Measurements from ENCODE around the gene ALS2CL.

The ALS2CL gene

GRCh38 chr3:46675426-46675825 is 18.1 kb downstream of the ALS2CL start:
- DNase-seq = no peak

DNA sequence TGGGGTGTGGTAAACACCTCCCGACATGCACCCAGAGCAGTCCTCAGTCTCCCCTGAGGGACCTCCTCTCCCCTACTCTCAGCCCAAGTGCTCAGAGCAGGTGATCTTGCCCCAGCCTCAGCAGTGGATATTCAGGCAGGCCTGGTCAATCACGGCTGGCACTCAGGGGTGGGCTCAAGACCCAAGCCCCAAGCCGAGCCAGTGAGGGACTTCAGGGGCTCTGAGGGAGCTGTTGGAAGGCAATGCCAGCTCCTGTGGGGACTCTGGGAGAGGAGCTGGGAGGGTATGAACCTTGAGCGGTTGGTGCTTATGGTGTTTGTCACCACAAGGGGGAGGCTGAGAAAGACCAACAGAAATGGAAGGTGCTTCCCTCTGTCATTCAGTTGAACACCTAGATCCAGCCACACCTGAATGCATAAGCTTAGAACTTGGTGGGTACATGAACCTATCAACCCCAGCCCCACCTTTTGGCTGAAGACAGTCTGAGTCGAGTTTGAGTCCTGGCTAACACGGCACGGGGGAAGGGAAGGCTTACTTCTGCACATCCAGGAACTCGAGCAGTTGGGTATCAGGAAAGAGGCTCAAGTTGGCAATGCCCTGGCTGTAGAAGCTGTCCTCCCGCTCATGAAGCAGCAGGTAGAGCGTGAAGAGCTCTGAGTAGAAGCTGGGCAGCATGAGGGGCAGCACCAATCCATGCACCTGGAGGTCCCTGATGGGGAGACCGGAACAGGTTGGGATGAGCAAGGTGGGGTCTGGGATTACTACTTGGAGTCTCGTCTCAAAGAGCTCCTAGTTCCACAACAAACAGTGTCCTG is 19.2 kb downstream of the ALS2CL start:
- DNase-seq = peak; percentile 6

DNA sequence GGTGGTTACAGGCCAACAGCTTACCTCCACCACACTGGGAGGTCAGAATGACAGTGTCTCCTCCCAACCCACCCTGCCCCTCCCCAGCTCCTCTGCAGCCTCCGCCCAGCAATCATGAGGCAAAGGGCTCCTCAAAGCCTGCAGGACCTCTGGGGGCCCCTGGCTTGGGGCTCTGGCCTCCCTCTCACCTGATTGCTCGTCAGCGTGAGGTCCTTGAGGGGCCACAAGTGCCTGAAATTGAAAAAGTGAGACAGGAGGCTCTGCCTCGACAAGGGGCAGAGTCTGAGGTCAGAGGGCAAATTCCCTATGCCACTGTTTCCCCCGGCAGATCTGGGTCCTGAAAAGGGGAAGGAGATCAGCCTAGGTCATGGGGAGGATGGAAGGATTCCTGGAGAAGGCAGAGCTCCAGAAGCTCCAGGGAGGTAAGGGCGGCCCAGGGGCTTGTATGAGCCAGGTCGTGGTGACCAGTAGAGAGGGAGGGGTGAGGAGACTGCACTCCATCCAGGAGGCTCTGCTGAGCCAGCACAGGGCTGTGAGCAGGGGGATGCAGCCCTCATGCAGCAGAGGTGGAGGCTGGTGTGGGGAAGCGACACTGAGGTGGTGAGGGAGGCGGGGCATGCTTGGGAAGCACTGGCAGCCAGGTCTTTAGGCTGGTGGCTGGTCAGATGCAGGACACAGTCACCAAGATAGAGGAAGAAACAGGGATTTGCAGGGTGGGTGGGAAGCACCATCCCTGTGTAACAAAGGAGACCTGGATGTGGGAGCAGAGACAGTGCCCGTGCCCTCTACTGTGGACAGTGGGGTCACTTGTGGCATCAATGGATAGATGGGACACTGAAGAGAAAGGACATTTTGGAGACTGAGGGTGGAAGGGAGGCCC is 20.1 kb downstream of the ALS2CL start:
- DNase-seq = no peak

DNA sequence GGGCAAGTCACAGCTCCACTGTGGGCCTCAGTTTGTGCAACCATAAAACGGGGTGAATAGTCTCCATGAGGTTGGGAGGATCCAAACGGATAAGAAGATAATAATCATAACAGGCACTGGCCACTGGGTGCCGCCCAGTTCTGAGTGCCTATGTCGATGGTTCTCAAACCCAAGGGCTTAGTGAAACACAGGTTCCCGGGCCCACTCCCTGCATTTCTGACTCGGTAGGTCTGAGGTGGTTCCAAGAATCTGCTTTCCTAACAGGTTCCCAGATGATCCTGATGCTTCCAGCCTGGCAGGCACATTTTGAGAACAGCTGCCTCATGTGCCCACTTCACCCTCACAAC is 21.2 kb downstream of the ALS2CL start:
- DNase-seq = no peak

DNA sequence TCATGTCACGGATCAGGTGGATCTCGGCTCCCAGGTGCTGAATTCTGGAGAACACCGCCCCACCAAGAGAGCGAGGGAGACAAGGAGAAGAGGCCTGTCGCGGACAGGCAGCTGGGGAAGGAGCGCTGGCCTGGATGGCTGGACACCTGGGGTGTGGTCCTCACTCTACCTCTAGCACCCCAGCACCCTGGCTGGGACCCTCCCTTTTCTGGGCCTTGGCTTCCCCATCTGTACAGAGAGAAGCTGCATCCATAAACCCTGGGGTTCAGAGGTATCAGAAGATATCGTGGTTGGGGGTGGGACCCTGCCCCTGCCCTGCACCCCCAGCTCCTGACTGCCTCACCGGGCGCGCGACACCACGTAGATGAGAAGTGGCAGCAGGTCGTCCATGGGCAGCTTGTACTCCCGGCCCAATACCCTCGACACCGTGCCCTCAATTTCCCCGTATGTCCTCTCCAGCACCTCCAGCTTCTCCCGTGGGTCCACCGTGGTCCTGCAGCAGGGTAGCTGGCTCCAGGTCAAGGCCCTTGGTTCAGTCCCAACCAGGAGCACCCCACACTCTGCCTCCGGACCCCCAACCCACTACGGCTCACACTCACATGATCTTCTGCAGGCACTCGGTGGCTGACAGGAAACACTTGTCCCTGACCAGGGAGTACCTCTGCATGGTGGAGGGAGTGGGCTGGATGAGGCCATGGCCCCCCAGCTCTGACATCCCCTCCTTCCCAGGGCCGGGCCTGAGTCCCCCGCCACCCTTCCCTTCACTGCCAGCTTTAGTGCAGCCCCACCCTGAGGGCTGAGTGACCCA is 21.7 kb downstream of the ALS2CL start:
- DNase-seq = no peak

GRCh38 chr3:46670891-46671427 is 22.5 kb downstream of the ALS2CL start:
- DNase-seq = no peak

- DNase-seq = no peak
Observed at GRCh38 chr3:46670000-46670890, 23.2 kb downstream of the ALS2CL start.

DNA sequence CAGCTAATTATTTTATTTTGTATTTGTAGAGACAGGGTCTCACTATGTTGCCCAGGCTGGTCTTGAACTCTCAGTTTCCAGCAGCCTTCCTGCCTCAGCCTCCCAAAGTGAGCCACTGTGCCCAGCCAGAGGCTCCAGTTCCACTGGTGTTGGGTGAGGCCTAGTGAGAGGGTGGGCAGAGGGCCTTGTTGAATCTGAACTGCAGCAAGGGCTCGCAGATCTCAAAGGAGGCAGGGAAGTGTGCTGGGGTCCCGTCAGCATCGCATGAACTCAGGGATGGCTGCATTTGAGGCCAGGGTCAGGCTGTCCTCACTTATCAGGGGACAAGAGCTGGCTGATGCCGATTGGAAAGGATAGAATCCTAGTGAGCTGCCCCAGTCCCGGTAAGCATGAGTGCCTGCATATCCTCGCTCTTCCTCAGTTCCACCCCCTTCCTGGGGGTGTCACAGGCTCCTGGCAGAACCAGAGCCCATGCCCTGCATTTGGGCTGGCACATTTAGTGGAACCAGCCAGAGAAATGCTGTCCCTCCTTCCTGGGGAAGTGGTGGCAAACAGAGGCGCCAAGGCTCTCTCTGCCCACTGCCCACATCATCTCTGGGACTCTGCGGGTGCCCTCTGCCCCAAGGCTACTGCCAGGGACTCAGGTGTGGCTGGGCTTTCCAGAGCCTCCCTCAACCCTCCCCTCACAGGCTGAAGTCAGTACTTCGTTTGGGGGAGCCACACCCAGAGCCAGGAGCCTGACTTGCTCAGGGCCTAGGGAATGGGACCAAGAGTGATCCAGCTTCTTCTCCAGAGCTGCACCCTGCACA is 24.1 kb downstream of the ALS2CL start:
- no peak for DNase-seq

DNA sequence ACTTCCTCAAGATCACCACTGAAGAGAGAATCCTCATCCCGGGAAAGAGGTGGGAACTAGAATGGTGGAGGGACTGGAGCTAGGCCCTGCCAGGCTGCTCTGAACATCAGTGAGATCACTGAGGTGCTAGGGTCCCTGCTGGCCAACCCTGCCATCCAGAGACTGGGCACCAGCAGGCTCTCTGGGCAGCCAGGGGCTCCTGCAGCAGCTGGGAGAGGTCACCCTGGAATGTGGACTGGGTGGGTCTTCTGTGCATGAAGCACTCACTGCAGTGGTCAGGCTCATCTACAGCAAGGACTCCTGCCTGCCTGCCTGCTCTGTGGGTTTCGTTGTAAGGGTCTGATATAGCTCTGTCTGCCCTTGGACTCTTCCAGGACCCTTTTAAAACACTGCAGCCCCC is 24.9 kb downstream of the ALS2CL start:
- DNase-seq = no peak

- no peak for DNase-seq
Observed at GRCh38 chr3:46668116-46668515, 25.4 kb downstream of the ALS2CL start.

DNA sequence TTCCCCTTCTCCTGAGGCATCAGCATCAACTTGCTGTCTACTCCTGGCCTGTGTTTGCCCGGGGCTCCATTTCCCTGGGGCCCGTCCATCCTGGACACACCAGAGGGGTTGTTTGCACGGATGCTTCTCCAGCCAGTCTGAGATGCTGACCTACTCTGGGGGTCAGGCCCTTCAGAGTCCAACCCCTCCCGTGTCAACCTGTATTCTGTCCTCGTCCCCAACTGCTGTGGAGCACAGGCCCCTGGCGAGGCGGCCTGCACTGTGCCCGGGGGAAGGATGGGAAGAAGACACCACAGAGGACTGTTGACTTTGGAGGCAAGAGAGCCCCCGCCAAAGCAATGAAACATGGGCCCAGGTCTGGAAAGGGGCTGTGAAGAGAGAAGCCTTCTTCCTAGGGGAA is 25.8 kb downstream of the ALS2CL start:
- DNase-seq = no peak

- DNase-seq = no peak
Observed at GRCh38 chr3:46667061-46667621, 26.3 kb downstream of the ALS2CL start.

DNA sequence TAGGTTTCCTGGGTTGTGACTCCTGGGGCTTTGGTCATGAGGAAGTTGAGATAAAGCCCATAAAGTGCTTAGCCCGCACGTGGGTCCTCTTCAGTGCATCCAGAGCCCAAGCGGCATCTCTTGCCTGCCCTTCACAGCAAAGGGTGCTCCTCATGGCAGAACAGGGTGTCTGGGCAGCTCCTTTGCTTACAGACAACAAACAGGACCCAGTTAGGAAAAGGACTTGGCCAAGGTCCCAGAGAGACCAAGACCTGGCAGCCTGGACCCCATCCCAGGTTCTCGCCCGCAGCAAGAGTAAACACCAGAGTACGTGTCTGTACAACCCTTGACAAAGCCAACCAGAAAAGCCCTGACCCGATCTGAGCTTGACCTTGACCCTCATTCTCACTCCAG is 27.0 kb downstream of the ALS2CL start:
- no peak for DNase-seq

DNA sequence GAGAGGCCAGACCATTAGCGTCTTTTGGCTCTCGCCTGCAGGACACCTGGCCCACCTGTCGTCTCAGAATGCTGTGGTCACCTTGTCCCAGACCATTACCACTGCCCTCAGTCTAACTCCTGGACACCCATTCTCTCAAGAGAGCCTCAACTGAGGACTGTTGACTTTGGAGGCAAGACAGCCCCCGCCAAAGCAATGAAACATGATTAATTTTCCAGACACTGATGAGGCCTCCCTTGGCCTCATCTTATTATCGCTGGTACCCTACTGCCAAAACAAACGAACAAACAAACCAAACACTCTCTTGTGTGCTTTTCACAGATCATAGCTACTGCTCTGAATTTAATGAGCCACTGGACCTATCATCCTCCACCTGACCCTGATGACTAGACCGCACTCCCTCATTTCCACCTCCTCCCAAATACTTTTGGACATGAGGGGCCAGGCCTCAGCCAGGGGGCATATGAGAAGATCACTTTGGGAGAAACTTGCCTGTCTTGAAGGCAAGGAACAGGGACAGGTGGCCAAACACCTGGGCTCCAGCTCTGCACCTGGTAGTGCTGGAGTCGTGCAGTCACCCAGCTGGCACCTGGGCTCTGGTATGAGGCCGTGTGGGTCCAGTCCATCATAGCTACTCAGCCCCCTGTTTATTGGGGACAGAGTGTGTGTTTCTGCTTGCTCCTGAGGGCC is 27.6 kb downstream of the ALS2CL start:
- DNase-seq = no peak

DNA sequence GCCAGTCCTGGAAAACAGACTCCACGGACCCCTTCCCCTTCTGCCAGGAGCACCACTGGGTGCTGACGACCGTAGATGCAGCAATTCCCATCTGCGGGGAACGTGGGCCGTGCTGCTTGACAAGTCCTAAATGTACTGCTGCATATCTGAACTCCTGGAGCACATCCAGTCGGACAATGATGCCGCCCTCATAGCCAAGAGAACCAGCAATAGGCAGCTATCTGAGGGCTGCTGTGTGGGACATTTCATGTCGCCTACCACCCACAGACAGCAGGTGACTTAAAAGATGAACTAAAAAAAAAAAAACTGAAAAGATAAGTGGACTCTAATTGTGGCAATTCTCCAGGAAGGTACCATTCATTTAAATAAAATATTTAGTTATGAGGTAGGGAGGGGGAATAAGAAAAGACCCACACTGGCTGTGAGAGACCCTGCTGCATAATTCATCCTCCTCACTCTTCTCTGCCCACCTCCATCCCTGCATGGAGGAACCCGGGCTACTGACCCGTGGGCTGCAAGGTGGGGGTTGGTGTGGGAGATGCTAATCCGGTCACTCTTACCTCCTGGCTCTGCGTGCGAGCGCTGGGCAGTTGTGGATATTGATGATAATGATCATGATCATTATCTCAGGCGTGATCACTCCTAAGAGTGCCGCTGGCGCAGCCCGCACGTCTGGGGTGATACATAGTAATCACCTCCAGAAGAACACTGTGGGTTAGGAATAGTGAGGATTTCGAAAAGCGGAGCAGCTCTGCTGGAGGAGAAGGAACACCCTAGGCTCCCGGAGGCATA is 28.3 kb downstream of the ALS2CL start:
- DNase-seq = no peak

DNA sequence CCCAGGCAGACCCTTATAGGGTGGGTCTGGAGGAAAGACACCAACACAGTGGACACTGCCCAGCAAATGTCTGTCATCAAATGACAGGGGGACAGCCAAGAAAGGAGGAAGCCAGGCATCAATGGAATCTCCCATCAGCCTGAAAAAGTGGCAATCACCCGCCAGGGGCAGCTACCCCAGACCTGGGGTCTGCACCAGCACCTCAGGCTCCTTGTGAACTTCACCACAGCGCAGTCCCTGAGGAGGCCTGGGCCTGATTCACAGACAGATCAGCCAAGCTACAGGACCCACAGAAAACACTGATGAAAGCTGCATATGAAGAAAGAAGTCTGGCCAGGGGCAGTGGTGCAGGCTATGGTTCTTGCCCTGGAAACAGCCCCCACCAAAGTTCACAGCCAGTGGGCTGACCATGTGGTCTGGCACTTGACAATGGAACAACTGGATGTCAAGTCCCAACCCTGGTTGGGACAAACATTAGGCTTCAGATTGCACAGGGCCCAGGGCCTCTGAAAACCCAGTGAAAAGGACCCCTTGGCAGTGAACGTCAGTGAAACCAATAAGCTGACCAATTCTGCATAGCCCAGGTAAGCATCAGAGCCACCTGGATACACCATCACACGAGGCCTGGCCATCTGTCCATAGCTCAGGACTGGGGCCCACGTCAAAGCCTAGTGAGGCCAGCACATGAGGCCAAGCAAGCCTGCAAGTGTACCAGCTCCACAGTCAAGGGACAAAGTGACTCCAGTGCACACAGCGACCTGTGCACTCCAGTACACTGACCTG is 29.1 kb downstream of the ALS2CL start:
- DNase-seq = no peak

DNA sequence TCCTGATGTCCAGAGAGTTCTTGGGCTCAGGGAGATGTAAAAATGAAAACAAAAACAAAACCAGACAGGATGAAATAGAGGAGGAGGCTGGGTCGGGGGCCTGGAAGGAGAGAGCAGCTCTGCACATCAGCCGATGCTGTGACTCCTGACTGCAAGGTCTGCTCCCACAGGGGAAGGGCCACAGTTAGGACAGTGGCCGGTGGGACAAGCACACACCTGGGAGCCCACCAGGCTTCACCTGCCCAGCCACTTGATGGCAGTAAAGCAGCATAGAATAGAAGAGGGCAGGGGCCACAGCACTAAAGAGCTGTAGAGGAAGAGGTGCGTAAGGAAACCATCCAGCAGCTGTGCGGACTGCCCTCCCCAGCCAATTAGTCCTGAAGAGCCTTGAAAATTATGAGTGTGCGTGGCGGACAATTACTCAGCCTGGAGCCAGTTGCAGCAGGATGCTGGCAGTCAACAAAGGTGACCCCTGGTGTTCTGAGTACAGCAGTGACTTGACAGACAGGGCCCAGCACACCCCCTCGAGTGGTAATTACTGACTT is 29.8 kb downstream of the ALS2CL start:
- peak; percentile 29 for DNase-seq

All from NCI-H82 (cell line).